Measurements from ENCODE around the gene LAMC3. TPM values are rescaled to one million over a fixed set of nuclear protein-coding genes. Genes with fewer than 3 reads are reported as not detected.
A peak's percentile ranks its signal among the peaks of the same experiment; 100 is the strongest.

LAMC3 gene
- total RNA-seq, 2 donors from 2014 or later: 0.47 to 0.50 TPM

DNA sequence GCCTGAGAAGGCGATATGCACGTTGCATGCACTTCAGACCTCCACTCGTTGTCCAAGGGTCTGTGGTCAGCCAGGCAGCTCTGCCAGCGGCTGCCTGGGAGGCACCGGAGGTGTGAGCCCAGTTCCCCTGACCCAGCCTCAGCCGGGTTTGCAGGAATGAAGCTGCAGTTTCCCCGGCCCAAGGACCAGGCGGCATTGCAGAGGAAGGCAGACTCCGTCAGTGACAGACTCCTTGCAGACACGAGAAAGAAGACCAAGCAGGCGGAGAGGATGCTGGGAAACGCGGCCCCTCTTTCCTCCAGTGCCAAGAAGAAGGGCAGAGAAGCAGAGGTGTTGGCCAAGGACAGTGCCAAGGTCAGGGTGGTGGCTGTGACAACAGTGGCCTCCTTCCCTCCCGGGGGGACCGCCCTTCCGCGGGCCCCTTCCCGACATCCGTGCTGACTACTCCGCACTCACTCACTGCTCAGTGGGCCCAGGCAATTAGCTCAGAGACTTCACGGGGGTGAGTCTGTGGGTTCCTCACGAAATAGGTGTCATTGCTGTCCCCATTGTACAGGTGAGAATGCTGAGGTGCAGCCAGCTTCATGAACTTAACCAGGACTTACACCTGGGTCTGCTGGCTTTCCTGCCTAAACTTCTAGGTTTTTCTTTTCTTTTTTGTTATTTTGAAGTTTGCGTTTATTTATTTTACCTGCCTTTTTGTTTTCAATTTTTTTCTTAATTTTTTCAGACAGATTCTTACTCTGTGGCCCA lies 76.6 kb downstream of the LAMC3 start:
- no peaks in the 10 kb centered on the region for H3K9me3 ChIP-seq (ENCODE audit: control insufficient read depth, low read length, poor library complexity, severe bottlenecking)
- peaks cover 16% of the 10 kb centered on the region for H3K27me3 Mint-ChIP-seq
- ATAC-seq (no peak), DNase-seq (no peak)
- H3K27ac Mint-ChIP-seq: no peak overlapping the region
- H3K4me1 Mint-ChIP-seq: peaks cover 3% of the 10 kb centered on the region
- no peaks in the 10 kb centered on the region for H3K36me3 Mint-ChIP-seq (ENCODE audit: low read depth)
- H3K4me3 Mint-ChIP-seq: no peak overlapping the region

DNA sequence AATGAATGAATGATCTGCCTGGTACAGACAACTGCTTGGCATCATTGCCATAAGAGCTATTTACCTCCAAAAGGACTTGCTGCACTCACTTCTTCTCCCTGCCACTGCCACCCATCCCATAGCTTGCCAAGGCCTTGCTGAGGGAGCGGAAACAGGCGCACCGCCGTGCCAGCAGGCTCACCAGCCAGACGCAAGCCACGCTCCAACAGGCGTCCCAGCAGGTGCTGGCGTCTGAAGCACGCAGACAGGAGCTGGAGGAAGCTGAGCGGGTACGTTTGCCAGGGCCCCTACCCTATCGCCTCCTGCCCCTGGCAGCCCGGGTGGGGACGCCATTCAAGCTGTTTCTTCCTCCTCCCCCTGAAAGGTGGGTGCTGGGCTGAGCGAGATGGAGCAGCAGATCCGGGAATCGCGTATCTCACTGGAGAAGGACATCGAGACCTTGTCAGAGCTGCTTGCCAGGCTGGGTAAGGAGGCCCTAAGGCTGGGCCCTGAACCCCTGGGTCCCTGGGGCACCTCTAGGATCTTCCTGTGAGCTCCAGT lies 78.5 kb downstream of the LAMC3 start:
- no peaks in the 10 kb centered on the region for H3K9me3 ChIP-seq (ENCODE audit: control insufficient read depth, low read length, poor library complexity, severe bottlenecking)
- no peak for DNase-seq
- no peak overlapping the region for H3K27ac Mint-ChIP-seq
- H3K4me1 Mint-ChIP-seq: no peaks in the 10 kb centered on the region
- ATAC-seq: no peak
- H3K4me3 Mint-ChIP-seq: no peak overlapping the region
- H3K36me3 Mint-ChIP-seq (ENCODE audit: low read depth): no peaks in the 10 kb centered on the region
- peaks cover 16% of the 10 kb centered on the region for H3K27me3 Mint-ChIP-seq

DNA sequence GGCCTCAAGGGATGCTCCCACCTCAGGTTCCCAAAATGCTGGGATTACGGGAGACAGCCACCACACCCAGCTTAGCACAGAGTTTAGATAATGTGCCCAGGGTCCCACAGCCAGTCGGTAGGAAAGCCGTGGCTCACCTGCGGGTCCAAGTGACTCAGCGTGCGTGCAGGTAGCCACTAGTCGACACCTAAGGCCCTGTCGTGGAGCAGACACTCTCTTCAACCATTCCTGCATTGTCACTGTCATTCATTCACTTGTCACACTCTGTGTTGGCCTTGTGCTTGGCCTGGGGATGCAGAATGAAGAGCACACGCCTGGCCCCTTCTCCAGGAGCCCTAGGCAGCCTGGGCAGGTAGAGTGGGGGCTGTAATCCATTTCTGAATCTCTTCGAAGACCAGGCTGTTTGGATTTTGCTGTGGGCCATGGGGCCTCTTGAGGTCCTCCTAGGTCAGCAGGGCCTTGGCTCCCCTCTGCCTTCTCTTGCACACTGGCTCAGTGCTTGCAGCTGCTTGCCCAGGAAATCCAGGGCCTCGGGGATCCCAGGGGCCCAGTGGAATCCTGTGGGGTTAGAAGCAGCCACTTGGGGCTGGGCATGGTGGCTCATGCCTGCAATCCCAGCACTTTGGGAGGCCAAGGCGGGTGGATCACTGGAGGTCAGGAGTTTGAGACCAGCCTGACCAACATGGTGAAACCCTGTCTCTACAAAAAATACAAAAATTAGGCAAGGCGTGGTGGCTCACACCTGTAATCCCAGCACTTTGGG lies 81.2 kb downstream of the LAMC3 start:
- H3K4me1 Mint-ChIP-seq: no peaks in the 10 kb centered on the region
- H3K27me3 Mint-ChIP-seq: peaks cover 28% of the 10 kb centered on the region
- H3K9me3 ChIP-seq (ENCODE audit: control insufficient read depth, low read length, poor library complexity, severe bottlenecking): no peaks in the 10 kb centered on the region
- no peak for ATAC-seq
- H3K4me3 Mint-ChIP-seq: no peak overlapping the region
- no peak for DNase-seq
- no peak overlapping the region for H3K27ac Mint-ChIP-seq
- no peaks in the 10 kb centered on the region for H3K36me3 Mint-ChIP-seq (ENCODE audit: low read depth)

DNA sequence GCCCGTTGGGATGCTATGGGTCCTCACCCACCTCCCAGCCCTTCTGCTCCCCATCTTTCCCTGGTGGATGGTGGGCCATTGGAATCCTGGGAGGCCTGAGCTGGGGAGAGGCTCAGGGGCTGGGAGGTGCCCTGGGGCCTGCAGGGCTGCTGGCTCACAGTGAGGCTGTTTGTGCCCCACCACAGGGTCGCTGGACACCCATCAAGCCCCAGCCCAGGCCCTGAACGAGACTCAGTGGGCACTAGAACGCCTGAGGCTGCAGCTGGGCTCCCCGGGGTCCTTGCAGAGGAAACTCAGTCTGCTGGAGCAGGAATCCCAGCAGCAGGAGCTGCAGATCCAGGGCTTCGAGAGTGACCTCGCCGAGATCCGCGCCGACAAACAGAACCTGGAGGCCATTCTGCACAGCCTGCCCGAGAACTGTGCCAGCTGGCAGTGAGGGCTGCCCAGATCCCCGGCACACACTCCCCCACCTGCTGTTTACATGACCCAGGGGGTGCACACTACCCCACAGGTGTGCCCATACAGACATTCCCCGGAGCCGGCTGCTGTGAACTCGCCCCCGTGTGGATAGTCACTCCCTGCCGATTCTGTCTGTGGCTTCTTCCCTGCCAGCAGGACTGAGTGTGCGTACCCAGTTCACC lies 82.5 kb downstream of the LAMC3 start:
- H3K4me3 Mint-ChIP-seq: no peak overlapping the region
- ATAC-seq (no peak), DNase-seq (no peak)
- H3K27ac Mint-ChIP-seq: no peak overlapping the region
- peaks cover 34% of the 10 kb centered on the region for H3K27me3 Mint-ChIP-seq
- no peaks in the 10 kb centered on the region for H3K9me3 ChIP-seq (ENCODE audit: control insufficient read depth, low read length, poor library complexity, severe bottlenecking)
- peaks cover 3% of the 10 kb centered on the region for H3K36me3 Mint-ChIP-seq (ENCODE audit: low read depth)
- H3K4me1 Mint-ChIP-seq: peaks cover 5% of the 10 kb centered on the region

DNA sequence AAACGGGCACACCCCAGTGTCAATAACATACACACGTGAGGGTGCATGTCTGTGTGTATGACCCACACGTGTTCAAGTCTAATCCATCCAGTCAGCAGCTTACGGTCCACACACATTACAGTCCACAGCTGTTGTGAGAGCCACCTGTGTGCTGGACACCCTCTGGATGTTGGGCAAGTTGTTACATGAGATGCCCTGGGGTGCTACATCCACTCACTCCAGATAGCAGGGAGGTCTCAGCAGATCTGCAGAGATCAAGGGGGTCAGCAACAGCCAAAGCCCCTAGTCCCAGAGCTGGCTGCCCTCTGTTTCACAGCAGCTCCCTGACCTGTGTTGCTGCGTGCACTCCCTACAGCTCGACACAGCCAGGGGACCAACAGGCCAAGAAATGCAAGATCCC lies 83.1 kb downstream of the LAMC3 start:
- ATAC-seq (no peak), DNase-seq (no peak)
- Mint-ChIP-seq H3K4me1 (peaks cover 5% of the 10 kb centered on the region), H3K36me3 (ENCODE audit: low read depth) (peaks cover 3% of the 10 kb centered on the region), H3K27ac (no peak overlapping the region), H3K4me3 (no peak overlapping the region), H3K27me3 (peaks cover 35% of the 10 kb centered on the region)
- no peaks in the 10 kb centered on the region for H3K9me3 ChIP-seq (ENCODE audit: control insufficient read depth, low read length, poor library complexity, severe bottlenecking)

DNA sequence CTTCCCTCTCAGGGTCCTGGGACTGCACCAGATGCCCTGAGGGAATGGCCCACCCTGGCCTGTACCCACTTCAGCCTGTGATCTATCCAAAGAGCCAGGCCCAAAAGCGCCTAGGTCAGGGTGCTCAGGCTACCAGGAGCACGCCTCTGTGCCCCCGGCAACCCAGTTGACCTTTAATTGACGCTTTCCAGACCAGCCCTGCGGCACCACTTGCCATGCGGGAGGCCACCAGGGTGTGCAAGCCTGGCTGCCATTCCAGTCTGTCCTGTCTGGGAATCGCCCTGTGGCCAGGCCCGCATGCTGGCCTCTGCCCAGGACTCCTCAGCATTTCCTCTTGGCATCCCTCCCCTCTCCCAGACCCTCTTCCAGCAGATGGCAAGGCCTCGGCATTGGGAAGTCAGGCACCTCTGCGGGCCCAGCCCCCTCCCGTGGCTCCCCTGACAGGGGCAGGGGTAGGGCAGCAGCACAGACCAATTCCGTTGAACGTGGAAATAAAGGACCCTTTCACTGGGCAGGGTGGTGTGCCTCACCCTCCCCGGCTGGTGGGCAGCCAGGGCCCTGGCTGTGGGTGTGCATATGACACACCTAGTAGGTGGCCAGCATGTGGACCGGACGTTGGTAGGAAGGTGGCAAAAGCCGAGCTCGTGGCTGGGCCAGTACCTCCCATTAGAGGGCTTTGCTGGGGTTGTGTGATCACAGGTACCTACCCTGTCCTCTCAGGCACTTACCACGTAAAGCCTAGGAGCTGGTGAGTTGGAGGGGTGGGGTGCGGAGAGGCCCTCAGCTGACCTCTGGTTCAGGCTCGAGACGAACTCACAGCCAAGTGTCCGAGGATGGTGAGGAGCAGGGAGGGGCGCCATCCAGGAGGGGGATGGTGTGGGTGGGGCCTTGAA lies 83.8 kb downstream of the LAMC3 start:
- Mint-ChIP-seq H3K36me3 (ENCODE audit: low read depth) (peaks cover 5% of the 10 kb centered on the region), H3K27me3 (peaks cover 39% of the 10 kb centered on the region), H3K27ac (no peak overlapping the region), H3K4me3 (no peak overlapping the region), H3K4me1 (peaks cover 8% of the 10 kb centered on the region)
- DNase-seq (no peak), ATAC-seq (no peak)
- H3K9me3 ChIP-seq (ENCODE audit: control insufficient read depth, low read length, poor library complexity, severe bottlenecking): no peaks in the 10 kb centered on the region

DNA sequence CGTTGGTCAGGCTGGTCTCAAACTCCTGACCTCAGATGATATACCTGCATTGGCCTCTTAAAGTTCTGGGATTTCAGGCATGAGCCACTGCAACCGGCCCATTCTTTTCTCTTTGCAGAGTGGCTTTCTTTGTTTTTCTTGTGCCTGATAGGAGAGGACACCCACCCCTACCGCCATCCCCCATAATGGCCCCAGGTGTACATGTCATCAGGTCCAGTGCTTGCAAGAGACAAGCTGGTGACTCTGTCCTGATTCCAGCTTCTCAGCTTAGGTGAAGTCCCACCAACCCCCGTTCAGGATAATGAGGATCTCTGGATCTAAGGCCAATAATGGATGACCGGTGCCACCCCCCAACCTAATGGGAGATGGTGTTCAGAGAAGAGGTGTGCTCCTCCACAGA lies 85.0 kb downstream of the LAMC3 start:
- ATAC-seq (no peak), DNase-seq (no peak)
- no peaks in the 10 kb centered on the region for H3K9me3 ChIP-seq (ENCODE audit: control insufficient read depth, low read length, poor library complexity, severe bottlenecking)
- Mint-ChIP-seq H3K27me3 (peaks cover 41% of the 10 kb centered on the region), H3K4me1 (peaks cover 8% of the 10 kb centered on the region), H3K4me3 (no peak overlapping the region), H3K27ac (no peak overlapping the region), H3K36me3 (ENCODE audit: low read depth) (peaks cover 5% of the 10 kb centered on the region)

DNA sequence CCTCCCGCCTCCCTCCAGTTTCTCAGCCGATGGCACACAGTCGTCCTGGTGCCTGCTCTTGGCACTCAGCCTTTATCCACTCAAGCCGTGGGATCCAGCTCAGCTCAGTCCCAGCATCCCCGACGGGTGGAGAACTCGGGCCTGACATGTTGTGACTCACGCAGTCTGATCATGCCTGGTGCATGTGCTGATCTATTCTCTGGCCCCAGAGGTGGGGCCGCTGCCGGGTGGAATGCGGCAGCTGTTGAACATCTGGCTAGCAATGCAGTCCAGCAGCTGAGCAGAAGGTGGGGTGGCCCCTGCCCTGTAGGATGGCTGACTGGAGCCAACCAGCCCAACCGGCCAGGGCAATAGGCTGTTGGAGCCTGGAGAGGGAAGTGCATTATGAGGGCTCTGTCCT lies 85.6 kb downstream of the LAMC3 start:
- Mint-ChIP-seq H3K27ac (no peak overlapping the region), H3K4me3 (peak overlapping the region; percentile 43), H3K36me3 (ENCODE audit: low read depth) (peaks cover 5% of the 10 kb centered on the region), H3K27me3 (peaks cover 41% of the 10 kb centered on the region), H3K4me1 (peaks cover 8% of the 10 kb centered on the region)
- DNase-seq (no peak), ATAC-seq (no peak)
- H3K9me3 ChIP-seq (ENCODE audit: control insufficient read depth, low read length, poor library complexity, severe bottlenecking): no peaks in the 10 kb centered on the region

DNA sequence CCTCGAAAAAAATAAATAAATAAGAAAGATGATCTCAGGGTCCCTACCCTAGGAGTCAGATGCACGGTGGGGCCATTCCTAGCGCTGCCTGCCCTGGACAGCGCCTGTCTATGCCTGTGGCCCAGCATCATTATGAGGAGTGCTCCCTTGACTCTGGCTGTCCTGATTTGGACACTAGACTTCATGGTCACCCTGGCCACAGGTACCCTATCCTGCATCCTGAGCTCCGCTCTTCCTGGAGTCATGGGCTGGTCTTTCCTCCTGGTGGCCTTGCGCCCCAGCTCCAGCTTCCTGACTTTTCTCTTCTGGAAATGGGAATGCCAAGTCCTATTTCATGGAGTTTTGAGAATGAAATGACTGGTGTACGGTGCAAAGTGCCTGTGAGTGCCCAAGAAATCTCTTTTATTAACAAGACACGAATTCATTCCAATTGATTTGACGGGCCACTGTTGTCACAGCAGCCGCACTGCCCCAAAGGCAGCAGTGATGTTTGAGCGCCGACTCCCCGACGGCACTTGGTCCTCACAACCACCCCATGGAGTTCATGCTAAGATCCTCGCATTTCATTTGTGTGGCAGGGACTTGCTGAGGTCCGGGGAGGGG lies 86.8 kb downstream of the LAMC3 start:
- Mint-ChIP-seq H3K36me3 (ENCODE audit: low read depth) (peaks cover 5% of the 10 kb centered on the region), H3K27ac (no peak overlapping the region), H3K4me3 (peak overlapping the region; percentile 73), H3K27me3 (peaks cover 41% of the 10 kb centered on the region), H3K4me1 (peaks cover 8% of the 10 kb centered on the region)
- no peak for ATAC-seq
- no peak for DNase-seq
- H3K9me3 ChIP-seq (ENCODE audit: control insufficient read depth, low read length, poor library complexity, severe bottlenecking): no peaks in the 10 kb centered on the region

DNA sequence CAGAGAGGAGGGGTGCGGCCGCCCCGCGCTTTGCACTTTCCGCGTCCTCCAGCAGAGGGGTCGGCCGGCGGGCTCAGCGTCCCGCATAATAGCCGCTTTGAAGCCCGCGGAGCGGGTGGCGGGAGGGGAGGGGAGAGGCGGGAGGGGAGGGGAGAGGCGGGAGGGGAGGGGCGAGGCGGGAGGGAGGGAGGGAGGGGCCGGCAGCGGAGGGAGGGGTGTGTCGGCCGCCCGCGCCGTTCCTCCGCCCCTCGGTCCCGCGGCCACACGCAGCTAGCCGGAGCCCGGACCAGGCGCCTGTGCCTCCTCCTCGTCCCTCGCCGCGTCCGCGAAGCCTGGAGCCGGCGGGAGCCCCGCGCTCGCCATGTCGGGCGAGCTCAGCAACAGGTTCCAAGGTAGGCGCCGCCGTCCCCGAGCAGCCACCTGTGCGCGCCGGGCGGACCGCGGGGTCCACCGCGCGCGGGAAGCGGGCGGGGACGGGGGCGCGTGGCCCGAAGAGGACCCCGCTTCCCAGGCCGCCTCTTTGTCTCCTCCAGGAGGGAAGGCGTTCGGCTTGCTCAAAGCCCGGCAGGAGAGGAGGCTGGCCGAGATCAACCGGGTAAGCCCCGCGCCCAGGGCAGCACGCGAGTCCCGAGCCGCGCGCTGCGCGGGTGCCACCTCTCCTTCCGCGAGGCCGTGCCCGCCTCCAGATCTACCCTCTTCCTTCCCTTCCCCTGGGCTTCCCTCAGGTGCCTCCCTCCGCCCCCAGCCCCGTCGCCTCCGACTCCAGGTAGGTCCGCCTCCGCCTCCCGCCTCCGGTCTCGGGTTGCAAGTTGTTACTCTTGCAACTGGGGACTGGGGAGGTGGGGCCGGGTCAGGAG lies 87.5 kb downstream of the LAMC3 start, which contains the start of gene AIF1L:
AIF1L (plus strand) TSS at position 263 of the 857 bp plus-strand sequence; CDS start at position 362, 99 bp downstream.
- Mint-ChIP-seq H3K36me3 (ENCODE audit: low read depth) (peaks cover 5% of the 10 kb centered on the region), H3K4me1 (peaks cover 8% of the 10 kb centered on the region), H3K27ac (no peak within 1 kb of the TSS), H3K27me3 (peaks cover 41% of the 10 kb centered on the region), H3K4me3 (peak within 1 kb of the TSS; percentile 82)
- ATAC-seq (peak; percentile 45), DNase-seq (no peak)
- no peaks in the 10 kb centered on the region for H3K9me3 ChIP-seq (ENCODE audit: control insufficient read depth, low read length, poor library complexity, severe bottlenecking)

DNA sequence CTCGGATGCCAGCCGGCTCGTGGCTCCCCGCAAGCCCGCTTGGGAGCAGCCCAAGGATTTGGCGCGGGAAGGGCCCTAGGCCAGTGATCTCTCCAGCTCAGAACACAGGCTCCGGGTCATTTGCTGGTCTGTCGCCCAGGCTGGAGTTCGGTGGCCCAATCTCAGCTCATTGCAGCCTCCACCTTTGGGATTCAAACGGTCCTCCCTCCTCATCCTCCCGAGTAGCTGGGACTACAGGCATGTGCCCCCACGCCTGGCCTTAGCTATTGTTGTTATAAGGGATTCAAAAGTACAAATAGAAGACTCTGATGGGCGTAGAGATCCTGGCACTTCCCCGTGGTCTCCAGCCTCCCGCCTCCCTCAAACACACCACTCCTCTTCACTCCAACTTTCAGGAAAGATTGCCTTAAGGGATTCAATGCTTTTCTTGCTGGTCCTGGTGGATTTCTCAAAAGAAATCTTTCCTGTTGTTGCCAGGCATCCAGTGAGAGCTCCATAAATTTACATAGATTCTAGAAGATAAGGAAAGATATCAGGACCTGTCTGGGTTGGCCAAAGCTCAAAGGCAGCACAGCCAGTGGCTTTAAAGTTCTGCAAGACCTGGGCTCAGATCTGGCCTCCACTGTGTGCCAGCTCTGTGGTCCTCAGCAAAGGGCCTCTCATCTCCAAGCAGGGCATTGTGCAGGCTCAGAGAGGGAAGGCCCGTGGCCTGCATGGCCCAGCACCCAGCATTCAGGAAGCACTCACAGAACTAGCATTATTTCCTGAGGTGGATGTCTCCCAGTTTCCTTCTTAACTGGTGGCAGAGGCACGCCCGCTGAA lies 88.4 kb downstream of the LAMC3 start:
- no peak for DNase-seq
- ATAC-seq: no peak
- Mint-ChIP-seq H3K36me3 (ENCODE audit: low read depth) (peaks cover 5% of the 10 kb centered on the region), H3K27me3 (peaks cover 41% of the 10 kb centered on the region), H3K4me1 (peaks cover 8% of the 10 kb centered on the region), H3K4me3 (peak overlapping the region; percentile 82), H3K27ac (no peak overlapping the region)
- H3K9me3 ChIP-seq (ENCODE audit: control insufficient read depth, low read length, poor library complexity, severe bottlenecking): no peaks in the 10 kb centered on the region
